ENCODE measurements around the gene TOP1.

DNA sequence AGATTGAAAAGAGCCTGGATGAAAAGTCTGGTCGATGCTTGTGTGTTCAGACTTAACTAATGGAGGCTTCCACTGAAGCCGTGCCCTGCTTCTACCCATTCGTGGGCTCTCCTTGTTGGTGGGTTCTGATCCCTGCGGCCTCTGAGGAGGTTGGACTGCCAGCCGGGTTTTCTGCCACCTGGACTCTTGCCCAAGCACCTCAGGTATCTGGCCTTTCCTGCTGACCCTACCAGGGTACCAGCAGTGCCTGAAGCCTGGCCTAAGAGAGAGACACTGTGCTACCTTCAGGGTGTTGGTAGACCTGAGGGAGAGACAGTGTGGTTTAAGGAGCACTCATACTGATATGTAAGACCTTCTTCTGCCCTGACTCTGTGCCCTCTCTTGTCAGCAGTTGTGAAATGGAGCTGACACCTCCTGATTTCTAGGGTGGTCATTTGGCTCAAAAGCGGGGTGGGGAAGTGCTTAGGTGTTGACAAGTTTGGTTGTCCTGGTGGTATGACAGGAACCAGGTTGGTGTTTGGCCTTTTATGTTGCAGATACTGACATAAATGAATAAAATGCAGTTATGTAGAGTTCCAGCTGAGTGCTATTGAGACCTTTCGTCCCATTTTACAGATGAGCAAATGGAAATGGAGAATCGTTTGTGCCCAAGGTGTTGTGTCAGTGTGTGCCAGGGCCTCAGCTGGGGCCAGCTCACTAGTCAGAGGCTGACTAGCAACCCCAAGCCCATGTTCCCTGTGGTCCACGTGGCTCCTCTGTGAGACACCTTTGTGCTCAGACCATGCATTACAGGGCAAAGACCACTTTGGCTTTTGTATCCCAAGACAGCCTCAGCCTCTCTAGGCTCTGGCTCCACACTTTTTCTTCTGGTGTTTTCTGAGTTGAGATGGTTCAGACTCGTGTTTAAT lies 111.9 kb downstream of the TOP1 start:
- TF ChIP-seq NFYB (CRISPR knock-in tag; conservative IDR thresholded peaks at IDR 0.05; ENCODE audit: low read depth) (no peak), SP1 (CRISPR knock-in tag; conservative IDR thresholded peaks at IDR 0.05) (no peak), TEAD4 (CRISPR knock-in tag; IDR thresholded peaks at IDR 0.05) (no peak)
- TF ChIP-seq, protein P1, sequence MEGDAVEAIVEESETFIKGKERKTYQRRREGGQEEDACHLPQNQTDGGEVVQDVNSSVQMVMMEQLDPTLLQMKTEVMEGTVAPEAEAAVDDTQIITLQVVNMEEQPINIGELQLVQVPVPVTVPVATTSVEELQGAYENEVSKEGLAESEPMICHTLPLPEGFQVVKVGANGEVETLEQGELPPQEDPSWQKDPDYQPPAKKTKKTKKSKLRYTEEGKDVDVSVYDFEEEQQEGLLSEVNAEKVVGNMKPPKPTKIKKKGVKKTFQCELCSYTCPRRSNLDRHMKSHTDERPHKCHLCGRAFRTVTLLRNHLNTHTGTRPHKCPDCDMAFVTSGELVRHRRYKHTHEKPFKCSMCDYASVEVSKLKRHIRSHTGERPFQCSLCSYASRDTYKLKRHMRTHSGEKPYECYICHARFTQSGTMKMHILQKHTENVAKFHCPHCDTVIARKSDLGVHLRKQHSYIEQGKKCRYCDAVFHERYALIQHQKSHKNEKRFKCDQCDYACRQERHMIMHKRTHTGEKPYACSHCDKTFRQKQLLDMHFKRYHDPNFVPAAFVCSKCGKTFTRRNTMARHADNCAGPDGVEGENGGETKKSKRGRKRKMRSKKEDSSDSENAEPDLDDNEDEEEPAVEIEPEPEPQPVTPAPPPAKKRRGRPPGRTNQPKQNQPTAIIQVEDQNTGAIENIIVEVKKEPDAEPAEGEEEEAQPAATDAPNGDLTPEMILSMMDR (IDR thresholded peaks at IDR 0.05) = no peak

Measured in WTC11 (cell line).